Glomerular visceral epithelial cell (primary cell): ENCODE results near the gene SNX6.
"Not testable (repeated sequence)": the region's sequence is repeated elsewhere in the genome, so short reads cannot be mapped to it uniquely, and the experiment has no call there.

Source experiments
- DNase-seq: peaks from one replicate; pipeline ENCODE4 v3.0.0-alpha.2; 2016; ENCODE audit errors: extremely low spot score

Gene SNX6

GRCh38 chr14:34634360-34634771, 4.4 kb upstream of the SNX6 start:
- DNase-seq = not testable (repeated sequence)

GRCh38 chr14:34633742-34634141, 3.8 kb upstream of the SNX6 start:
- no peak for DNase-seq

GRCh38 chr14:34632411-34632978, 2.5 kb upstream of the SNX6 start:
- no peak for DNase-seq

GRCh38 chr14:34629344-34629656, 648 bp downstream of the SNX6 start:
- no peak for DNase-seq

- DNase-seq = peak; percentile 35
Observed at GRCh38 chr14:34628681-34629135, 1.2 kb downstream of the SNX6 start.

- no peak for DNase-seq
Observed at GRCh38 chr14:34623506-34623905, 6.4 kb downstream of the SNX6 start.

- no peak for DNase-seq
Observed at GRCh38 chr14:34620839-34621238, 9.1 kb downstream of the SNX6 start.

GRCh38 chr14:34620115-34620514, 9.8 kb downstream of the SNX6 start:
- DNase-seq = no peak

- DNase-seq = no peak
Observed at GRCh38 chr14:34619471-34619870, 10.5 kb downstream of the SNX6 start.

GRCh38 chr14:34616360-34616759, 13.6 kb downstream of the SNX6 start:
- no peak for DNase-seq

- DNase-seq = no peak
Observed at GRCh38 chr14:34615507-34615906, 14.4 kb downstream of the SNX6 start.

GRCh38 chr14:34614638-34615037, 15.3 kb downstream of the SNX6 start:
- DNase-seq = no peak

GRCh38 chr14:34610101-34610500, 19.8 kb downstream of the SNX6 start:
- DNase-seq = no peak

GRCh38 chr14:34605461-34605860, 24.5 kb downstream of the SNX6 start:
- DNase-seq = no peak

- no peak for DNase-seq
Observed at GRCh38 chr14:34604995-34605394, 25.0 kb downstream of the SNX6 start.

- DNase-seq = no peak
Observed at GRCh38 chr14:34596891-34597290, 33.1 kb downstream of the SNX6 start.

GRCh38 chr14:34593740-34594375, 36.1 kb downstream of the SNX6 start:
- no peak for DNase-seq

GRCh38 chr14:34592623-34593022, 37.3 kb downstream of the SNX6 start:
- DNase-seq = no peak

- no peak for DNase-seq
Observed at GRCh38 chr14:34583525-34583924, 46.4 kb downstream of the SNX6 start.

- DNase-seq = no peak
Observed at GRCh38 chr14:34582117-34582680, 47.7 kb downstream of the SNX6 start.

GRCh38 chr14:34580381-34580780, 49.6 kb downstream of the SNX6 start:
- no peak for DNase-seq

- DNase-seq = no peak
Observed at GRCh38 chr14:34571771-34572170, 58.2 kb downstream of the SNX6 start.

- no peak for DNase-seq
Observed at GRCh38 chr14:34569750-34570149, 60.2 kb downstream of the SNX6 start.

GRCh38 chr14:34568803-34569202, 61.1 kb downstream of the SNX6 start:
- DNase-seq = no peak
